T-helper 1 cell (primary cell): ENCODE results near the gene VRK3.
"Not testable (repeated sequence)": the region's sequence is repeated elsewhere in the genome, so short reads cannot be mapped to it uniquely, and the experiment has no call there.

Experiments
- DNase-seq, 5 donors: peaks; one replicate each; pipeline ENCODE4 v3.0.0-alpha.2; 2012 to 2020

The VRK3 gene

DNA sequence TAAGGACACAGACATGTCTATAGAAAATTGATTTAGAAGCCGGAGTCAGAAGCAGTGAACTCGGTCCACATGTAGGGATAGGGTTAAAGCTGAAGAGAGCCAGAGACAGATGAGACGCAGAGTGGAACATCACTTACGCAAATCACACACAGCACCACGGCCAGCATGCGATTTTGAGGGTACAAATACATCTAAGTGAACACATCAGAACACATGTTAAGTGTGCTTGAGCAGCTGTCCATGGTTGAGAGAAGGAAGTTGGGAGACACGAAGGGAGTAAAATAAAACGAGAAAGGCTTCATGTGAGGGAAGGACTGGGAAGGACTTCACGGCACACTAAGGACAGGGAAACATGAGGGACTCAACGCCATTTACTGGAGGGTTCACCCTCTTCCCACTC, 38.8 kb downstream of the VRK3 start:
- DNase-seq, result no peak

- DNase-seq, result no peak
Measured at GRCh38 chr19:49985871-49986270, 39.3 kb downstream of the VRK3 start.

DNA sequence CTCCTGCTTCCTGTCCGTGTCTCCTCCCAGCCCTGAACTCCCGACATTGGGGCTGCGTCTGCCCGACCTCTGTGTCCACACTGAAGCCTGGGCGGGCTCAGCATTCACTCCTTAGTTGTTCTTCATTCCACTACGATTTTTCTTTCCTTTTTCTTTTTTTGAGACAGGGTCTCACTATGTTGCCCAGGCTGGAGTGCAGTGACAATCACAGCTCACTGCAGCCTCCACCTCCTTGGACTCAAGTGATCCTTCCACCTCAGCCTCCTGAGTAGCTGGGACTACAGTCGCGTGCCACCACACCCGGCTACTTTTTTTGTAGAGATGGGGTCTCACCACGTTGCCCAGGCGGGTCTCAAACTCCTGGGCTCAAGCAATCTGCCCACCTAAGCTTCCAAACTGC, 40.7 kb downstream of the VRK3 start:
- no peak for DNase-seq

GRCh38 chr19:49983645-49984229, 41.4 kb downstream of the VRK3 start:
- peak; percentile 42 to 77 (median 64) for DNase-seq

GRCh38 chr19:49981603-49982593, 43.3 kb downstream of the VRK3 start:
- no peak for DNase-seq

- DNase-seq, result no peak
Measured at GRCh38 chr19:49978324-49978723, 46.8 kb downstream of the VRK3 start.

GRCh38 chr19:49977881-49978280, 47.3 kb downstream of the VRK3 start:
- DNase-seq, result no peak

- DNase-seq, result no peak
Measured at GRCh38 chr19:49977076-49977475, 48.1 kb downstream of the VRK3 start.

GRCh38 chr19:49976496-49976895, 48.7 kb downstream of the VRK3 start:
- DNase-seq, result no peak

DNA sequence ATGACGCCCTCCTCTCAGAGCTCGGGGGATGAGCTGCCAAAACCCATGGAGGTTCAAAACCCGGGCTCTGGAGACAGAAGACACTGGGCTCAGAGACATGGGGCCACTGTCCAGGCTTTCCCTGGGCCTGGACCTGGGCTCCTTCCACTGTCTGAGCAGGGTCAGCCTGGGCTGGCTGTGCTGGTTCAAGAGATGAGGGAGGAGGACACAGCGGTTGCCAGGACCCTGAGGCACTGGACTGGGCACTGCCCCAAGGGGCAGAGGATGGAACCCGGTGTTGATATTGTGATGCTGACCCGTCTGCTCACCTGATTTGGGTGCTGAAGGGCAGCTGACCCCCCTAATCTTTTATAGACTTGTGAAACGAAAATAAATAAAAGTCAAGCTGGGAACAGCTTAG, 50.1 kb downstream of the VRK3 start:
- DNase-seq, result no peak

- DNase-seq, result no peak
Measured at GRCh38 chr19:49973987-49974386, 51.2 kb downstream of the VRK3 start.

- DNase-seq, result no peak
Measured at GRCh38 chr19:49972841-49973240, 52.3 kb downstream of the VRK3 start.

DNA sequence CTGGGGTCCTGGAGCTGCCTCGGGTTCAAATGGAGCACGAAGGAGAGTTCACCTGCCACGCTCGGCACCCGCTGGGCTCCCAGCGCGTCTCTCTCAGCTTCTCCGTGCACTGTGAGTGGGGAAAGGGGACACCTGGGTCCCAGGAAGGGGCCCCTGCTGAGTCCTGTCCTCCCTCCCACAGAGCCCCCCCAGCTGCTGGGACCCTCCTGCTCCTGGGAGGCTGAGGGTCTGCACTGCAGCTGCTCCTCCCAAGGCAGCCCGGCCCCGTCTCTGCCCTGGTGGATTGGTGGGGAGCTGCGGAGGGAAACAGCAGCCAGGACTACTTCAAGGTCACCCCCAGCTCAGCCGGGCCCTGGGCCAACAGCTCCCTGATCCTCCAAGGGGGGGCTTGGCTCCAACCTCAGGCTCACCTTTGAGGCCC, 53.2 kb downstream of the VRK3 start:
- no peak for DNase-seq

- DNase-seq, result not testable (repeated sequence)
Measured at GRCh38 chr19:49969355-49969754, 55.8 kb downstream of the VRK3 start.

DNA sequence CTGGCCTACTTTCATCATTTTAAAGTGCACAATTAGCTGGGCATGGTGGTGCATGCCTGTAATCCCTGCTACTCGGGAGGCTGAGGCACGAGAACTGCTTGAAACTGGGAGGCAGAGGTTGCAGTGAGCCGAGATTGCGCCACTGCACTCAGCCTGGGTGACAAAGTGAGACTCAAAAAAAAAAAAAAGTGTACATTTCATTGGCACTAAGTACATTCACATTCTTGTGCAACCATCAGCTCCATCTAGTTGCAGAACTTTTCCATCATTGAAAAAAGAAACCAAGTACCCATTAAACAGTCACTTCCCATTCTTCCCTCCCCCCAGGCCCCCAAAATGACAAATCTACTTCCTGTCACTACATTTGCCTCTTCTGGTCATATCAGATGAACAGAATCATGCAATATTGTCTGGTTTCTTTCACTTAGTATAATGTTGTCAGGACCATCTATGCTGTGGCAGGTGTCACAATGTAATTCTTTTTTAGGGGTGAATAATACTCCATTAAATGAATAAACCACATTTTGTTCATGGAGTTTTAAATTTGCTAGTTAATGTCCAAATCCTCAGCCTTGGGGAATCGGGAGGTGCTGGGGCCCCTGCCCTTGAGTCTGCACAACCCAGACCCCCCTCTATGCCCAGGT, 56.8 kb downstream of the VRK3 start:
- DNase-seq, result no peak

GRCh38 chr19:49960980-49961379, 64.2 kb downstream of the VRK3 start, which contains the start of gene SIGLEC11:
Gene SIGLEC11, minus strand, starts transcription at chr19:49961172. Its CDS starts 91 bp downstream, at chr19:49961081.
- DNase-seq, result not testable (repeated sequence)

DNA sequence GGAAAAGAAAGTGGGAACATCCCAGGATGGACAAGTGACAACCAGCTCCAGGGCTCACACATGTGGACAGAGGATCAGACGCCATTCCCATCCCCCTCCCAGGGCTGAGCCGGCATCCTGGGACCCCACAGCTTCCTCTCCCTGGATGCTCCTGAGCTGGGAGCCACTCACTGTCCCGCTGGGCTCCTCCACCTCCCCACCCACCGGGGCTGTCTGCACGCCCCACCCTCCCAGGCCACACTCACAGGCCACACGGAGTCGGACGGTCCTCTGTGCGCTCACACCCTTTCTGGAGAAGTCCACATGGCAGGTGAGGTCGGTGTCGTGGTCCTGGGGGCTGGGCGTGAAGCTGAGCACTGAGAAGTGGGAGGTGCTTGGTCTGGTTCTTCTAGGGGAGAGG, 65.3 kb downstream of the VRK3 start:
- DNase-seq, result not testable (repeated sequence)

GRCh38 chr19:49958596-49958995, 66.6 kb downstream of the VRK3 start:
- not testable (repeated sequence) for DNase-seq

GRCh38 chr19:49958144-49958543, 67.0 kb downstream of the VRK3 start:
- not testable (repeated sequence) for DNase-seq

GRCh38 chr19:49957262-49957915, 67.8 kb downstream of the VRK3 start:
- no peak for DNase-seq

GRCh38 chr19:49956115-49956495, 69.1 kb downstream of the VRK3 start:
- no peak for DNase-seq

GRCh38 chr19:49954933-49955332, 70.2 kb downstream of the VRK3 start:
- no peak for DNase-seq
